ENCODE data around the gene RIPPLY2.

GRCh38 chr6:83884523-83884922 lies 31.4 kb downstream of the RIPPLY2 start:
- TF ChIP-seq POLR2A (IDR thresholded peaks at IDR 0.05; ENCODE audit: low read depth, low read length) (no peak), POLR2AphosphoS5 (IDR thresholded peaks at IDR 0.05; ENCODE audit: low read depth, low read length) (no peak), TAF1 (IDR thresholded peaks at IDR 0.05; ENCODE audit: low read depth, low read length) (no peak), SPI1 (IDR thresholded peaks at IDR 0.05; ENCODE audit: low read depth, low read length) (no peak), PAX5 (IDR thresholded peaks at IDR 0.05; ENCODE audit: insufficient read depth, low read length, severe bottlenecking) (no peak), POU2F2 (IDR thresholded peaks at IDR 0.05; ENCODE audit: low read depth, low read length) (no peak)
